Esophagus muscularis mucosa (tissue), 4 donors: ENCODE data around the gene SLC37A1.

Experiments used
- EP300 ChIP-seq: sonication (generic); formaldehyde crosslinking; IDR thresholded peaks from one replicate; pipeline ENCODE4 v1.6.1; 2017; ENCODE audit warnings: antibody characterized with exemption
- POLR2A ChIP-seq: fragments of 450-650 bp; IDR thresholded peaks from one replicate; pipeline ENCODE4 v1.6.1; 2017; ENCODE audit warnings: antibody characterized with exemption, moderate library complexity, mild to moderate bottlenecking, low read depth
- POLR2AphosphoS5 ChIP-seq, 2 donors: sonication (generic); formaldehyde crosslinking; IDR thresholded peaks; one replicate each; pipeline ENCODE4 v1.6.1; 2017; ENCODE audit warnings: antibody characterized with exemption in 2 of 2
- TF ChIP-seq, protein P1 (sequence below), 3 experiments: fragments of 200-600 bp in 2 of 3; fragments of 450-650 bp in 1 of 3; sonication (generic) in 2 of 3; IDR thresholded peaks; one replicate each; pipeline ENCODE4 v1.5.1; 2017 to 2019; ENCODE audit warnings: antibody characterized with exemption in 3 of 3, mild to moderate bottlenecking in 2 of 3, moderate library complexity in 1 of 3

DNA sequence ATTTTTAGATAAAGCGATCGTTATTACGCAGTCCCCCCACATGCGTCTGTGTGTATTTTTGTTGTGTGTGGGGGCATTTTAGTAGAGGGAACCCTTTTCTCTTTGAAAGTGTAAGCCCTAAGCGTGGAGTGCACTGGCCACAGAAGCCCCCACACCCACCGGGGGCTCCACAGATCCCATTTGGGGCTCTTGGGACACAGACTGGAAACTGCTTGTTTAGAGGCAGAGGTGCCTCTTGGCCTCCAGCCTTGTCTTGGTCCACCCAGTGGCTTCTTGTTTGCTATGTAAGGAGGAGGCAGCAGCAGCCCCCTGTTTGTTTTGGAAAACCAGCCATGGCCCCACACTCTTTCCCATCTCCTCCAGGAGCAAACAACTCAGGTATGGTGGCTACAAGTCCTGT lies 42.8 kb downstream of the SLC37A1 start:
- TF ChIP-seq, protein P1, sequence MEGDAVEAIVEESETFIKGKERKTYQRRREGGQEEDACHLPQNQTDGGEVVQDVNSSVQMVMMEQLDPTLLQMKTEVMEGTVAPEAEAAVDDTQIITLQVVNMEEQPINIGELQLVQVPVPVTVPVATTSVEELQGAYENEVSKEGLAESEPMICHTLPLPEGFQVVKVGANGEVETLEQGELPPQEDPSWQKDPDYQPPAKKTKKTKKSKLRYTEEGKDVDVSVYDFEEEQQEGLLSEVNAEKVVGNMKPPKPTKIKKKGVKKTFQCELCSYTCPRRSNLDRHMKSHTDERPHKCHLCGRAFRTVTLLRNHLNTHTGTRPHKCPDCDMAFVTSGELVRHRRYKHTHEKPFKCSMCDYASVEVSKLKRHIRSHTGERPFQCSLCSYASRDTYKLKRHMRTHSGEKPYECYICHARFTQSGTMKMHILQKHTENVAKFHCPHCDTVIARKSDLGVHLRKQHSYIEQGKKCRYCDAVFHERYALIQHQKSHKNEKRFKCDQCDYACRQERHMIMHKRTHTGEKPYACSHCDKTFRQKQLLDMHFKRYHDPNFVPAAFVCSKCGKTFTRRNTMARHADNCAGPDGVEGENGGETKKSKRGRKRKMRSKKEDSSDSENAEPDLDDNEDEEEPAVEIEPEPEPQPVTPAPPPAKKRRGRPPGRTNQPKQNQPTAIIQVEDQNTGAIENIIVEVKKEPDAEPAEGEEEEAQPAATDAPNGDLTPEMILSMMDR (IDR thresholded peaks at IDR 0.05): no peak
- TF ChIP-seq EP300: no peak
- no peak for TF ChIP-seq POLR2A
- no peak for TF ChIP-seq POLR2AphosphoS5 (IDR thresholded peaks at IDR 0.05)
